Liver (tissue), 9 donors: Measurements from ENCODE around the gene BSPRY. TPM values are rescaled to one million over a fixed set of nuclear protein-coding genes. Genes with fewer than 3 reads are reported as not detected.

ENCODE experiments used
- DNase-seq: peaks from one replicate; pipeline ENCODE4 v3.0.0-alpha.2; 2017; ENCODE audit warnings: low spot score
- H3K27ac ChIP-seq, 2 donors: one replicate each; pipeline ENCODE4 v1.7.0; 2013; ENCODE audit warnings: inconsistent platforms in 2 of 2, low read length in 2 of 2, control low read depth in 1 of 2, low read depth in 1 of 2, mild to moderate bottlenecking in 1 of 2
- H3K27me3 ChIP-seq, 4 donors: one replicate each; pipeline versions ENCODE4 v1.6.1 to v1.7.0; 2013; ENCODE audit warnings: low read length in 3 of 4, inconsistent platforms in 1 of 4, mild to moderate bottlenecking in 1 of 4, moderate library complexity in 1 of 4; ENCODE audit not compliant: control insufficient read depth in 4 of 4, insufficient read depth in 4 of 4
- H3K36me3 ChIP-seq, 4 donors: one replicate each; pipeline versions ENCODE4 v1.6.1 to v1.7.0; 2013; ENCODE audit warnings: low read length in 3 of 4, mild to moderate bottlenecking in 3 of 4, low read depth in 1 of 4, moderate library complexity in 1 of 4; ENCODE audit not compliant: control insufficient read depth in 4 of 4, insufficient read depth in 3 of 4
- H3K4me1 ChIP-seq, 4 donors: one replicate each; pipeline versions ENCODE4 v1.6.1 to v1.7.0; 2013; ENCODE audit warnings: low read length in 3 of 4, mild to moderate bottlenecking in 3 of 4, moderate library complexity in 1 of 4; ENCODE audit not compliant: control insufficient read depth in 4 of 4, insufficient read depth in 4 of 4
- H3K4me3 ChIP-seq, 3 donors: one replicate each; pipeline versions ENCODE4 v1.6.1 to v1.7.0; 2013; ENCODE audit warnings: low read length in 3 of 3, control low read depth in 1 of 3, low read depth in 1 of 3, mild to moderate bottlenecking in 1 of 3
- H3K9ac ChIP-seq, 2 donors: one replicate each; pipeline ENCODE4 v1.7.0; 2013; ENCODE audit warnings: low read length in 2 of 2, mild to moderate bottlenecking in 2 of 2, moderate library complexity in 2 of 2, control low read depth in 1 of 2, low read depth in 1 of 2
- H3K9me3 ChIP-seq, 4 donors: one replicate each; pipeline versions ENCODE4 v1.6.1 to v1.7.0; 2013; ENCODE audit warnings: low read length in 3 of 4; ENCODE audit not compliant: control insufficient read depth in 4 of 4
- ATF3 ChIP-seq: IDR thresholded peaks from 2 replicates; pipeline ENCODE4 v1.6.1; 2016; ENCODE audit warnings: antibody characterized with exemption
- CTCF ChIP-seq: fragments of 150-350 bp; IDR thresholded peaks from 2 replicates; pipeline ENCODE4 v1.5.1; 2017; ENCODE audit warnings: improper control_type of control experiment, low read depth, low read length; ENCODE audit not compliant: missing input control
- EGR1 ChIP-seq, 2 donors: IDR thresholded peaks; 2 replicates each; pipeline ENCODE4 v1.6.1; 2016 to 2018; ENCODE audit warnings: antibody characterized with exemption in 2 of 2, low read depth in 2 of 2
- FOXA1 ChIP-seq: IDR thresholded peaks from 2 replicates; pipeline ENCODE4 v1.6.1; 2016; ENCODE audit warnings: antibody characterized with exemption
- FOXA2 ChIP-seq: IDR thresholded peaks from 2 replicates; pipeline ENCODE4 v1.6.1; 2016; ENCODE audit warnings: antibody characterized with exemption
- GABPA ChIP-seq, 2 donors: IDR thresholded peaks in 1 of 2; conservative IDR thresholded peaks in 1 of 2; 2 replicates each; pipeline ENCODE4 v1.6.1; 2016; ENCODE audit warnings: antibody characterized with exemption in 2 of 2, mild to moderate bottlenecking in 1 of 2, moderate library complexity in 1 of 2
- HNF4A ChIP-seq, 2 donors: conservative IDR thresholded peaks; 2 replicates each; pipeline ENCODE4 v1.6.1; 2016; ENCODE audit warnings: antibody characterized with exemption in 2 of 2, mild to moderate bottlenecking in 2 of 2
- HNF4G ChIP-seq: IDR thresholded peaks from 2 replicates; pipeline ENCODE4 v1.6.1; 2016; ENCODE audit warnings: antibody characterized with exemption
- JUND ChIP-seq, 2 donors: IDR thresholded peaks; 2 replicates each; pipeline ENCODE4 v1.6.1; 2016; ENCODE audit warnings: antibody characterized with exemption in 2 of 2
- MAX ChIP-seq: IDR thresholded peaks from 2 replicates; pipeline ENCODE4 v1.6.1; 2016; ENCODE audit warnings: antibody characterized with exemption
- NR2F2 ChIP-seq: IDR thresholded peaks from 2 replicates; pipeline ENCODE4 v1.6.1; 2016; ENCODE audit warnings: antibody characterized with exemption
- RAD21 ChIP-seq, 2 donors: IDR thresholded peaks; 2 replicates each; pipeline ENCODE4 v1.6.1; 2016; ENCODE audit warnings: antibody characterized with exemption in 2 of 2, mild to moderate bottlenecking in 2 of 2
- REST ChIP-seq: IDR thresholded peaks from 2 replicates; pipeline ENCODE4 v1.6.1; 2016; ENCODE audit warnings: antibody characterized with exemption, mild to moderate bottlenecking
- SP1 ChIP-seq: IDR thresholded peaks from 2 replicates; pipeline ENCODE4 v1.6.1; 2018; ENCODE audit warnings: antibody characterized with exemption, mild to moderate bottlenecking
- TAF1 ChIP-seq: conservative IDR thresholded peaks from 2 replicates; pipeline ENCODE4 v1.6.1; 2016; ENCODE audit warnings: antibody characterized with exemption, mild to moderate bottlenecking
- YY1 ChIP-seq: IDR thresholded peaks from 2 replicates; pipeline ENCODE4 v1.6.1; 2016; ENCODE audit warnings: antibody characterized with exemption, mild to moderate bottlenecking
- ZBTB33 ChIP-seq: IDR thresholded peaks from 2 replicates; pipeline ENCODE4 v1.6.1; 2016; ENCODE audit warnings: antibody characterized with exemption
- WGBS: extraction: QIAGEN DNeasy Blood & Tissue Kit; methylation state at CpG from one replicate; pipeline ENCODE4 v1.1.7; 2013; 5-methylcytosine and 5-hydroxymethylcytosine counted together
- polyA plus RNA-seq, 2 donors: library from polyadenylated mRNA; stranded (reverse) in 1 of 2; unstranded in 1 of 2; fragments of 200-250 nt in 1 of 2; fragments of >200 nt in 1 of 2; fragmentation: Nextera tagmentation in 1 of 2; extraction: Ambion mirVana in 1 of 2; gene quantifications; one replicate each; pipeline versions ENCODE4 v1.2.1 to v1.2.3, GENCODE V29; 2013 to 2015
- total RNA-seq, 2 donors: library from RNA; depleted of rRNA; stranded (reverse); fragments of >200 nt; gene quantifications; one replicate each; pipeline ENCODE4 v1.2.3, GENCODE V29; 2014
- donor health status: healthy.
- donor health status: healthy.
- donor health status: healthy.
- donor health status: healthy.
- donor health status: healthy.

BSPRY gene
- total and polyA plus RNA-seq, 4 donors = 0.31 to 2.3 (median 0.65) TPM

- TF ChIP-seq FOXA2 (no peak), SP1 (no peak), EGR1 (IDR thresholded peaks at IDR 0.05; ENCODE audit: low read depth in 2 of 2) (no peak), RAD21 (IDR thresholded peaks at IDR 0.05) (no peak), HNF4A (conservative IDR thresholded peaks at IDR 0.05) (no peak), MAX (no peak)
These were observed 34.1 kb upstream of the BSPRY start (continued) for GRCh38 chr9:113315231-113315630.

GRCh38 chr9:113316030-113316429, 33.3 kb upstream of the BSPRY start:
- no peak overlapping the region for H3K4me3 ChIP-seq
- no peak overlapping the region for H3K9ac ChIP-seq
- TF ChIP-seq JUND (IDR thresholded peaks at IDR 0.05) = no peak
- no peak for TF ChIP-seq MAX
- no peak for TF ChIP-seq TAF1
- TF ChIP-seq CTCF = no peak
- TF ChIP-seq ZBTB33 = no peak
- TF ChIP-seq GABPA (IDR thresholded peaks at IDR 0.05 in 1 of 2, conservative IDR thresholded peaks at IDR 0.05 in 1 of 2) = no peak
- TF ChIP-seq YY1 = no peak
- TF ChIP-seq ATF3 = no peak
- no peak for TF ChIP-seq EGR1 (IDR thresholded peaks at IDR 0.05; ENCODE audit: low read depth in 2 of 2)
- TF ChIP-seq RAD21 (IDR thresholded peaks at IDR 0.05) = no peak
- TF ChIP-seq HNF4G = no peak
- TF ChIP-seq HNF4A (conservative IDR thresholded peaks at IDR 0.05) = no peak
- no peak for TF ChIP-seq NR2F2
- TF ChIP-seq FOXA1 = no peak
- no peak for TF ChIP-seq REST
- 94% methylated on average over 4 of the region's 4 CpGs for WGBS
- peaks cover 0 to 7% (median 2%) of the 10 kb centered on the region in 4 donors for H3K36me3 ChIP-seq
- no peak overlapping the region for H3K27ac ChIP-seq
- no peak for DNase-seq
- no peaks in the 10 kb centered on the region for H3K9me3 ChIP-seq
- no peaks in the 10 kb centered on the region for H3K4me1 ChIP-seq
- H3K27me3 ChIP-seq = no peaks in the 10 kb centered on the region
